HUES64 (cell line): Measurements from ENCODE around the gene LLGL2.
A peak's percentile ranks its signal among the peaks of the same experiment; 100 is the strongest.

Experiments used
- H3K27ac ChIP-seq: 2 replicates; pipeline ENCODE4 v1.7.0; 2013; ENCODE audit warnings: low read depth, low read length, inconsistent platforms
- H3K27me3 ChIP-seq: 2 replicates; pipeline ENCODE4 v1.6.1; 2013; ENCODE audit warnings: mild to moderate bottlenecking, low read length; ENCODE audit not compliant: insufficient read depth
- H3K36me3 ChIP-seq: 2 replicates; pipeline ENCODE4 v1.6.1; 2013; ENCODE audit warnings: mild to moderate bottlenecking, low read length; ENCODE audit not compliant: insufficient read depth
- H3K4me1 ChIP-seq: 2 replicates; pipeline ENCODE4 v1.6.1; 2013; ENCODE audit warnings: mild to moderate bottlenecking, low read length, moderate library complexity; ENCODE audit not compliant: insufficient read depth
- H3K4me3 ChIP-seq: 2 replicates; pipeline ENCODE4 v1.5.1; 2013; ENCODE audit warnings: mild to moderate bottlenecking, low read length, moderate library complexity
- H3K9ac ChIP-seq: 2 replicates; pipeline ENCODE4 v1.6.1; 2013; ENCODE audit warnings: mild to moderate bottlenecking, low read depth, low read length
- H3K9me3 ChIP-seq: 2 replicates; pipeline ENCODE4 v1.6.1; 2013; ENCODE audit warnings: low read depth, low read length; ENCODE audit not compliant: insufficient read depth
- WGBS: fragments of 150-250, 120-280 bp; methylation state at CpG from one replicate; pipeline ENCODE4 v1.1.7; 2013; ENCODE audit warnings: missing lambda C conversion rate; 5-methylcytosine and 5-hydroxymethylcytosine counted together

LLGL2 gene

DNA sequence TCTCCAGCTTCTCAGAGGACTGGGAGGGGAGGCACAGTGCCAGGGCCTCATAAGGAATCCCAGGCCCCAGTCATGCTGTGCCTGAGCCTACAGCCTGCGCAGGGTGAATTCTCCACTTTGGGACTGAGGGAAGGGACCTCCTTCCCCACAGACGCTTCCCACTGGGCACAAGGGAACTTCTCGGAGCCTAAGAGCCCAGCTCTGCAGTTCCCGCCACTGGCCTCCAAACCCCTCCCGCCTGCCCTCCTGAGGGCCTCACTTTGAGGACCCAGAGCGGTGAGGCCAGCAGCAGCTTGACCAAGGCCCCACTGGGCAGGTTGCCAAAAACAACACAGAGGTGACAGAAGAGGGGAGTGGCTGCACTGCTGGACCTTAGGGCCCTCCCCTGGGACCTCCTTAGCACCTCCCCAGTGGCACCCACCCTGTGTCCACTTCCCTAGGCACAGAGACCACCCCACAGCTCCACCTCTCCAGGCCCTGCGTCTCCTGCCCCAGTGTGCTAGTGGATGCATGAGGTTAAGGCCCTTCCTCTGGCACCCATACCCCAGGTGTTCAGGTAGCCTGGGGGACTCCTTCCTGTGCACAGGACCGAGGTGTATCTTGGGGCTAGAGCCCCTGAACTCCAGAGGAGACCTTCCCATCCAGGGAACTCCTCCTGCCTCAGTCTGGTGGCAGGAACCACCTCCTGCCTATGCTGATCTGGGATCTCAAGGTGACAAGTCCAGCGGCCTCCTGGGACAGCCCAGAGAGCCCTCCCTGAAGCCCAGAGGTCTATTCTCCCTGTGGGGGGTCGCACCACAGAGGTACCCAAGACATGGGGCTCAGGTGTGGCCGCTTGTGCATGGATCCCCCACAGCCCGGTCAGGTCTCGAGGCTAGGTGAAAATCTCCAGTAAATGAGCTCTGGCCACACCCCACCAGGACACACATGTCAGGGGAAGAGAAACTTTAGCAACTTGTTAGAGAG is 13.6 kb upstream of the LLGL2 start:
- WGBS = 85% methylated on average over 13 of the region's 13 CpGs
- 0 out of 2 replicates have a peak, but pooled peaks cover 6% of the 10 kb centered on the region for H3K4me1 ChIP-seq
- no peak overlapping the region for H3K9ac ChIP-seq
- no peaks in the 10 kb centered on the region for H3K9me3 ChIP-seq
- H3K4me3 ChIP-seq = no peak overlapping the region
- H3K27ac ChIP-seq = no peak overlapping the region
- H3K36me3 ChIP-seq = peaks cover 22% of the 10 kb centered on the region
- no peaks in the 10 kb centered on the region for H3K27me3 ChIP-seq

DNA sequence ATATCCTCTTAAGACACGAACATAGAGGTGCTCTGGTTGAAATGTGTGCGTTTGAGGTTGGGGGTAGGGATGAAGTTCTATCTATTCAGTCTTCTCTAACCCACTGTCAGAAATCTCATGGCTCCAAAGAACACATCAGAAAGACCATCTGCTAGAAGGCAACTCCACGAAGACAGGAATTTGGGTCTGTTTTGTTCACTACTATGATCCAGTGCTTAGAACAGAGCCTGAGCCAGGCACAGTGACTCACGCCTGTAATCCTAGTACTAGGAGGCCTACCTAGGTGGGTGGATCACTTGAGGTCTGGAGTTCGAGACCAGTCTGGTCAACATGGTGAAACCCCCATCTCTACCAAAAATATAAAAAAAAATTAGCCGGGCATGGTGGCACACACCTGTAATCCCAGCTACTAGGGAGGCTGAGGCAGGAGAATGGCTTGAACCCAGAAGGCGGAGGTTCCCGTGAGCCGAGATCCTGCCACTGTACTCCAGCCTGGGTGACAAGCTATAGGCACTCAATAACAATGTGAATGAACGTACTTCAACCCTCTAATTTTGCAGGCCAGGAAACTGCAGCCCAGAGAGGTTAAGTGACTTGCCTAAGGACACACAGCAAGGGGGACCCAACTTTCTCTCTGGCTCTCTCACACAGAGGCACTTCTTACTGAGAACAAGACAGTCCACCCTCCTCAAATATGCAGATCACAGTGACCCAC is 12.4 kb upstream of the LLGL2 start:
- 0 out of 2 replicates have a peak, but pooled peaks cover 11% of the 10 kb centered on the region for H3K4me1 ChIP-seq
- no peak overlapping the region for H3K4me3 ChIP-seq
- peaks cover 17% of the 10 kb centered on the region for H3K36me3 ChIP-seq
- no peaks in the 10 kb centered on the region for H3K27me3 ChIP-seq
- H3K27ac ChIP-seq = no peak overlapping the region
- no peaks in the 10 kb centered on the region for H3K9me3 ChIP-seq
- H3K9ac ChIP-seq = no peak overlapping the region
- 82% methylated on average over 8 of the region's 10 CpGs for WGBS

DNA sequence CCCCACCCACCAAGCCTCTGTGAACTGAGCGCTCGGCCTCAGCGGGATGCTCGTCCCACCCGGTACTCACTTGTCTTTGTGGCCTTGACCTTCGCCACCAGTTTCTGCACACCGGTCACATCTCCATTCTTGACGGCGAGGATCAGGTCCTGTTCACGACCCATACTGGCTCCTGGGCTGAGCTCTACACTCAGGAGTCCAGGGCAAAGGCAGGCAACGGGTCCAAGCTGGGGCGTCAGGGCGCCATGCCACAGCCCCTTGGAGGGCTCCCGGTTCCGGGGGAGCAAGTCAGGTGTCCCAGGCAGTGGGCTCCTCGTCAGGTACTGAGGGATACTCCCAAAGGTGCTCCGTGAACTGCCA is 11.9 kb upstream of the LLGL2 start:
- H3K36me3 ChIP-seq = peaks cover 17% of the 10 kb centered on the region
- H3K9me3 ChIP-seq = no peaks in the 10 kb centered on the region
- H3K27me3 ChIP-seq = no peaks in the 10 kb centered on the region
- H3K4me1 ChIP-seq = 0 out of 2 replicates have a peak, but pooled peaks cover 11% of the 10 kb centered on the region
- no peak overlapping the region for H3K9ac ChIP-seq
- no peak overlapping the region for H3K27ac ChIP-seq
- peak overlapping the region; percentile 95; the same call in 1 of the 2 replicates for H3K4me3 ChIP-seq
- WGBS = 94% methylated on average over 17 of the region's 17 CpGs

DNA sequence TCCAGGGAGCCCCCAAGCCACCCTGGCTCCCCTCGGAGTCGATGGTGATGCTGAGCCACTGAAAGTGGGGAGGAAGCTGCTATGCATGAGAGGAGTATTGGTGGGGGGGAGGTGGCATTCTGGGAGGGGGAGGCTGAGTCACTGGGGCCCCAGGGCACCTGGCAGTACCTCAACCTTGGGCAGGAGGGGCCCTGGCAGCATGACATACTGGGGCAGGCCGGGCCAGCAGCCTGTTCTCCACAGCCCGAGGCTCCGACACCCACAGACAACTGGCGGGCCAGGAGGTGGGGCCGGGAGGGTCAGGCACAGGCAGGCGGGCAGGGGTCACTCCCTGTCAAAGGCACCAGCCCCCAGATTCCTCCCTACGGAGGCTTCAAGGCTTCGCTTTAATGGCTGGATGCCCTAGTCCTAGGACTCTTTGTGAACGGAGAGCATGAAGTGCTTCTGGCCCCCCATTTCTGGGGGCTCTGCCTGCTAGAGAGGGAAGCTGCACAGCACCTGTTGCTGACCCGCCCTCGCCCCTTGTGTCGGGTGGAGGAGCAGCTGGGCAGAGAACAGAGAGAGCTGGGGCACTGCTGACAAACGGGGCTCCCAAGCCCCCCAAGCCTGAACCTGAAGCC is 11.1 kb upstream of the LLGL2 start:
- H3K4me1 ChIP-seq = 0 out of 2 replicates have a peak, but pooled peaks cover 11% of the 10 kb centered on the region
- H3K36me3 ChIP-seq = peaks cover 21% of the 10 kb centered on the region
- peak overlapping the region; percentile 95 for H3K4me3 ChIP-seq
- no peaks in the 10 kb centered on the region for H3K9me3 ChIP-seq
- H3K9ac ChIP-seq = peak overlapping the region; percentile 91
- H3K27me3 ChIP-seq = no peaks in the 10 kb centered on the region
- WGBS = 16% methylated on average over 15 of the region's 15 CpGs
- peak overlapping the region; percentile 79; the same call in 1 of the 2 replicates for H3K27ac ChIP-seq

DNA sequence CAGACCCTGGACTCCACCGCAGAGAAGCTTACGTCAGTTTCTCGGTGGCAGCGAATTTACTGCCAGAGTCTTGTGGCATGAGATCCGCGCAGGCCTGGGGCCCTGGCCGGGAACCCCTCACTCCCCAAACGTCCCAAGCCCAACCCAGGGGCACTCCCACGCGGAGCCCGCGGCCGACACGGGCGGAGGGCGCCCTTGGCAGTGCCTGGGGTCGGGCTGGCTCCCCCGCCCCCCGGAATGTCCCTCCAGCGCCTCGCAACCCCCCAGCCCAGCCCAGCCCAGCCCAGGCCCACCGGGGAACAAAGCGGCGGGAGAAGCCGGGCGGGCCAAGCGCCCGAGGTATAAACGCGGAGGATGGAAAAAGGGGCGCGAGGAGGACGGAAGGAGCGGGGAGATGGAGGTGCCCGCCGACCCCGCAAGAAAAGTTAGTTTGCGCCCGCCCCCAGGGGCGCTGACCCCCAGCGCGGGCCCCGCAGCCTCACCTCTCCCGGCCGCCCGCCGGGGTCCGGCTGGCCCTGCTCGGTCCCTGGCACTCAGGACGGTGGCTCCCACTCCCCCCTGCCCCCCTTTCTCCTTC is 10.5 kb upstream of the LLGL2 start:
- Histone ChIP-seq H3K9ac (peak overlapping the region; percentile 91), H3K27me3 (no peaks in the 10 kb centered on the region), H3K27ac (peak overlapping the region; percentile 79; the same call in 1 of the 2 replicates), H3K4me3 (peak overlapping the region; percentile 95), H3K36me3 (peaks cover 23% of the 10 kb centered on the region), H3K9me3 (no peaks in the 10 kb centered on the region), H3K4me1 (0 out of 2 replicates have a peak, but pooled peaks cover 11% of the 10 kb centered on the region)
- WGBS = under 1% methylated on average over 50 of the region's 50 CpGs

DNA sequence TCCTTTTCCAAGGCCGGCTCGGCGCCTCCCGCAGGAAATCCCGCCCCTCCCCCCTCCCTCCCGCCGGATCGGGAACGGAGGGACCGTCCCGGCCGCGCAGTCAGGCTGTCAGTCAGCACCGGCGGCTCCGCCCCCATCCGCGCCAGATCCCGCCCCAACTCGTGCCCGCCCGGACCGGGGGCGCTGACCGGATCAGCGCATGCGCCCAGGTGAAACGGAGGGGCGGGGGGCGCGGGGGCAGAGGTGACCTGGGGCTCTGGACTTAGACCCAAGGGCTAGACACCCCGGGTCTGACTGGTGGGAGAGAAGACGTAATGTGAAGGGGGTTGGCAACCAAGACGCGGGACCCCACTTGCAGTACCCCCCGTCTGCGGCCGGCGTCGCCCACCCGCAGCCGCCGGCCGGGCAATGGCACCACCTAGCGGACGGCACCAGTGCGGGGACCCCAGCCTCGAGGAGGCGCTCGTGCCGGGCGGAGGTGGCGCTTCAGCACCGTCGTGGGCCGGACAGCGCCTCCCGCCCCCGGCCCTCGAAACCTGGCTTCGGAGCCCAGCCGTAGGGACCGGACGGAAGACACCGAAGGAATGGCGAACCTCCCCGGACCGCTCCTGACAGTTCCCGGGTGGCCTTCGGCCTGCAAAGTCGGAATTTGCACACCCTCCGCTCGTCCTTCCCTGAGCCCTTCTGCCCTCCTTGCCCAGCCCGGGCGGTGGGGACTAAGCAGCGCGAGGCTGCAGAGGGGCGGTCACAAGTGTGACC is 9.8 kb upstream of the LLGL2 start, which contains the start of gene CASKIN2:
Gene CASKIN2, minus strand, starts transcription at position 42 of the 759 bp plus-strand sequence. CDS start 1,733 bp downstream, outside the sequence.
- WGBS = under 1% methylated on average over 78 of the region's 78 CpGs
- Histone ChIP-seq H3K9ac (peak within 1 kb of the TSS; percentile 91), H3K4me3 (peak within 1 kb of the TSS; percentile 95), H3K4me1 (0 out of 2 replicates have a peak, but pooled peaks cover 11% of the 10 kb centered on the region), H3K27ac (peak within 1 kb of the TSS; percentile 79), H3K36me3 (peaks cover 27% of the 10 kb centered on the region), H3K27me3 (no peaks in the 10 kb centered on the region), H3K9me3 (no peaks in the 10 kb centered on the region)

DNA sequence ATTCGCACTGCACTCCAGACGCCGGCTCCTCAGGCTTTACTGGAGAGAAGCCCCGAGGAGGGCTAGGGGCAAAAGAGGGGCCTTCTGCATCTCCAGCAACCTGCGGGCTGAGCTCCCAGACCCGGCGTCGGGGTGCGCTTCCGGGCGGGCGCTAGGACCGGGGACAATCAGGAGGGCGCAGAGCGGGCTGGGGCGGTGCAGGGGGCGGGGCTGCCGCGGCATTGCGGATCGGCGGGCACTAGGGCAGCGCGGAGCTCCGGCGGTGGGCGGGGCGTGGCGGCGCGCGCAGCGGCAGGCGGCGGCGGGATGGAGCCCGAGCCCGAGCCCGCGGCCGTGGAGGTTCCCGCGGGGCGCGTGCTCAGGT is 9.3 kb upstream of the LLGL2 start, which contains the start of gene TSEN54:
Gene TSEN54, plus strand, starts transcription at position 274 of the 364 bp plus-strand sequence. Its CDS starts 33 bp downstream, at position 307.
- Histone ChIP-seq H3K27ac (peak within 1 kb of the TSS; percentile 78), H3K4me3 (peak within 1 kb of the TSS; percentile 95), H3K4me1 (0 out of 2 replicates have a peak, but pooled peaks cover 11% of the 10 kb centered on the region), H3K36me3 (peaks cover 31% of the 10 kb centered on the region), H3K9ac (peak within 1 kb of the TSS; percentile 61), H3K9me3 (no peaks in the 10 kb centered on the region), H3K27me3 (no peaks in the 10 kb centered on the region)
- under 1% methylated on average over 45 of the region's 45 CpGs for WGBS

DNA sequence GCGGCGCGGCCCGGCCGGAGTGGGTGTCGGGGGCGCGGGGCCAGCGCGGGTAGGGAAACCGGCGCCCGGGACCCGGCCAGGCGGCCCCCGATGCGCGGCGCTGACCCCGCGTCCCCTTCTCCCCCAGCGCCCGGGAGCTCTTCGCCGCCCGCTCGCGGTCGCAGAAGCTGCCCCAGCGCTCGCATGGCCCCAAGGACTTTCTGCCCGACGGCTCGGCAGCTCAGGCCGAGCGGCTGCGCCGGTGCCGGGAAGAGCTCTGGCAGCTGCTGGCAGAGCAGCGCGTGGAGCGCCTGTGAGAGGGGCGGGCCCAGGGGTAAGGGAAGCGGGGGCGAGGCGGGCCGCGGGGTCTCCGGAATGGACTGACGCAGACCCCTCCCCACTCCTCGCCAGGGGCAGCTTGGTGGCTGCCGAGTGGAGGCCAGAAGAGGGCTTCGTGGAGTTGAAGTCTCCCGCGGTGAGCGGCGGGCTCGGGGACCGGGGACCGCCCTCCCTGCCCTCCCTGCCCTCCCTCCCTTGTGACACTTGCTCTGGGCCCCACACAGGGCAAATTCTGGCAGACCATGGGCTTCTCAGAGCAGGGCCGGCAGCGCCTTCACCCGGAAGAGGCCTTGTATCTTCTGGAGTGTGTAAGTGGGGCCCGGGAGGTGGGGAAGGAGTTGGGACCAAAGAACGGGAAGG is 8.7 kb upstream of the LLGL2 start:
- Histone ChIP-seq H3K4me3 (peak overlapping the region; percentile 95), H3K27ac (no peak overlapping the region), H3K36me3 (peaks cover 33% of the 10 kb centered on the region), H3K9ac (peak overlapping the region; percentile 58), H3K4me1 (0 out of 2 replicates have a peak, but pooled peaks cover 11% of the 10 kb centered on the region), H3K27me3 (no peaks in the 10 kb centered on the region), H3K9me3 (no peaks in the 10 kb centered on the region)
- under 1% methylated on average over 65 of the region's 65 CpGs for WGBS

DNA sequence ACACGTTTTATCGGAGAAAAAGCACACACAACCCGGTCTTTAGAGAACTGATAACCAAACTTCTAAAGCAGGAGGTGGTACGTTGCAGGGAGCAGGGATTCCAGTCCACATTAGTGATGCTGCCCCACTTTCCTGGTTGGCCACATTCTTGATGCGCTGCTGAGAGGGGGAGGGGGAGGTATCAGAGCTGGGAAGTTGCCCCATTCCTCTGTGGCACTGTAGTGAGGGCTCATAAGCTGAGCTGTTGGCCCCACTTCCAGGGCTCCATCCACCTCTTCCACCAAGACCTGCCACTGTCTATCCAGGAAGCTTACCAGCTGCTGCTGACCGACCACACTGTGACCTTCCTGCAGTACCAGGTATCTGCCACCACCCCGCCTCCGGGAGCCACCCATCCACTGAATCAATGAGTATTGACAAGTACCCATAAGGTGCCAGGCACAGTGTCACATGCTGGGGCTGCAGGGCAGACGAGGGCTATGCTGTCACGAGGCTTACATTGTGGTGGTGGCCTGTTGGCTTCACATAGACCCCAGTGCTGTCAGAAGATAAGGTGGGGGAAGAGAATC is 8.1 kb upstream of the LLGL2 start:
- Histone ChIP-seq H3K4me3 (peak overlapping the region; percentile 95), H3K4me1 (0 out of 2 replicates have a peak, but pooled peaks cover 11% of the 10 kb centered on the region), H3K27me3 (no peaks in the 10 kb centered on the region), H3K27ac (no peak overlapping the region), H3K9ac (0 out of 2 replicates have a peak overlapping the region, but pooled peaks have one; percentile 58), H3K36me3 (peaks cover 34% of the 10 kb centered on the region), H3K9me3 (no peaks in the 10 kb centered on the region)
- WGBS = 37% methylated on average over 10 of the region's 10 CpGs
